ENCODE data around the gene QSER1.
"Not testable (repeated sequence)": the region's sequence is repeated elsewhere in the genome, so short reads cannot be mapped to it uniquely, and the experiment has no call there.

Gene QSER1

DNA sequence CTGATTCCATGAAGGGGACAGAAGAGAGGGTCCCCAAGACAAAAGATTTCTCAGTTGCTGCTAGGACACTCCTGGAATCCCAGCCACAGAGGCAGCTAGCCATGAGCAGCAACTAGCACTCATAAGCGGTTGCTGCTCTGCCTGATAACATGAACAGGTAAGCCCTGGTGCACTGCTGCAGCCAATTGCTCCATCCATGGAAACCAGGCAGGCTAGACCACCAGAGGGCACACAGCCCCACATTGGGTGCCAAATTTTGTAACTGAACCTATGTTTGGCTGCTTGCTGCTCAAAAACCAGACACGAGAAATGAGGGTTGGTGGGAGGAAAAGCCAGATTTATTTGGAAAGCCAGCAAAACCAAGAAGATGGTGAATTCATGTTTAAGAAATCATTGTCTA lies 21.9 kb upstream of the QSER1 start:
- Histone ChIP-seq H3K4me1 (ENCODE audit: control insufficient read depth, insufficient read depth, low read length) (peaks cover 4% of the 10 kb centered on the region; the same call in 1 of the 2 replicates), H3K36me3 (ENCODE audit: control insufficient read depth, insufficient read depth, low read length) (no peaks in the 10 kb centered on the region), H3K9ac (ENCODE audit: low read length) (no peak overlapping the region), H3K4me3 (ENCODE audit: low read depth, low read length) (no peak overlapping the region), H3K27ac (ENCODE audit: low read depth, low read length) (no peak overlapping the region), H3K27me3 (ENCODE audit: control insufficient read depth, insufficient read depth, low read length) (no peaks in the 10 kb centered on the region), H3K9me3 (ENCODE audit: control insufficient read depth, insufficient read depth, low read depth, low read length) (peaks cover 7% of the 10 kb centered on the region)

DNA sequence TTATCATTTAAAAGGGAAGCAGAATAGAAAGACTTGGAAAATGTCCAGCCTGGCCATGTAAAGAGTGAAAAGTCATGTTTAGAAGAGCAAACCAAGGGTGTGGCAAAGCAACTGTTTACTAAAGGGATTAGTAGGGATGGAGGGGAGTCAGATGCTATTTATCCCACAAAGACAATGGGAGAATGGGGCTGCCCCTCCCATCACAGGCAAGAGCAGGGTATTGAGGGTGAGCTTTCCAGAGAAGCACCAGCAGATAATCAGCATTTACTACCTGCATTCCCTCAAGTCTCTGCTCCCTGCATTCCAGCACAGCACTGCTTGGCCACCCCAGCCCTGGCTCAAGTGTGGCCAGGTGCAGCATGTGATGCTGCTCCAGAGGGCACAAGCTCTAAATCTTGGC lies 18.5 kb upstream of the QSER1 start:
- Histone ChIP-seq H3K9me3 (ENCODE audit: control insufficient read depth, insufficient read depth, low read depth, low read length) (peaks cover 4% of the 10 kb centered on the region; the same call in 1 of the 2 replicates), H3K9ac (ENCODE audit: low read length) (no peak overlapping the region), H3K27me3 (ENCODE audit: control insufficient read depth, insufficient read depth, low read length) (no peaks in the 10 kb centered on the region), H3K36me3 (ENCODE audit: control insufficient read depth, insufficient read depth, low read length) (no peaks in the 10 kb centered on the region), H3K4me1 (ENCODE audit: control insufficient read depth, insufficient read depth, low read length) (peaks cover 4% of the 10 kb centered on the region; the same call in 1 of the 2 replicates), H3K4me3 (ENCODE audit: low read depth, low read length) (no peak overlapping the region), H3K27ac (ENCODE audit: low read depth, low read length) (no peak overlapping the region)

DNA sequence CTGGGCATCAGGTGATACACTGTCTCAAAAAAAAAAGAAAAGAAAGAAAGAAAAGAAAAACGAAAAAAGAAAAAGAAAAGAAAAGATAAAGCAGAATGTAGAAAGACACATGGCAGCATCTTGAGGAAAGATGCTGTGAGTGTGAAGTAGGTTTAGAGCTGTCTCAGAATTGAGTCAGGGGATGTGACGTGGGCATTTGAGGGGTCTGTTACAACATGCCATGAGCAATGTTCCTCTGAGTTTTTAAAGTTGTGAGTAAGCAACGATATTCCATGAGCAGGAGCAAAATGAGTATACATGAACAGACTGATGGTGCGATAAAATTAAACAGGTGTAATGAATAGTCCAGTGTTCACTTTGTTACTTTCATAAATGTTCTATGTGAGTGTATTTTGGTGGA lies 11.3 kb upstream of the QSER1 start:
- Histone ChIP-seq H3K36me3 (ENCODE audit: control insufficient read depth, insufficient read depth, low read length) (no peaks in the 10 kb centered on the region), H3K4me3 (ENCODE audit: low read depth, low read length) (no peak overlapping the region), H3K9me3 (ENCODE audit: control insufficient read depth, insufficient read depth, low read depth, low read length) (no peaks in the 10 kb centered on the region; the same call in 1 of the 2 replicates), H3K4me1 (ENCODE audit: control insufficient read depth, insufficient read depth, low read length) (peaks cover 4% of the 10 kb centered on the region; the same call in 1 of the 2 replicates), H3K9ac (ENCODE audit: low read length) (no peak overlapping the region), H3K27ac (ENCODE audit: low read depth, low read length) (no peak overlapping the region), H3K27me3 (ENCODE audit: control insufficient read depth, insufficient read depth, low read length) (no peaks in the 10 kb centered on the region)

DNA sequence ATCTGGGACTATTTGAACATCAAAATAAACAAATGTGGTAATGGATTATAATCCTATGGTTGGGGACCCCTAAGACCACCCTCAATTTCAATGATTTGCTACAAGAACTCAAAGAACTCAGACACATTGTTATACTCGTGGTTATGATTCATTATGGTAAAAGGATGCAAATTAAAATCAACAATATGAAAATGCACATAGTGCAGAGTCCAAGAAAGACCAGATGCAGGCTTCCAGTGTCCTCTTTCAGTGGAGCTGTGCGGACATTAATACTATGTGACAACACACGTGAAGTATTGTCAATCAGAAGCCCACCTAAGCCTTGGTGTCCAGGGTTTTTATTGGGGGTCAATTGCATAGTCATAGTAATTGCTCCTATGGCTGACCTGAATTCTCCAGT lies 9.2 kb upstream of the QSER1 start:
- Histone ChIP-seq H3K4me1 (ENCODE audit: control insufficient read depth, insufficient read depth, low read length) (peaks cover 4% of the 10 kb centered on the region; the same call in 1 of the 2 replicates), H3K36me3 (ENCODE audit: control insufficient read depth, insufficient read depth, low read length) (no peaks in the 10 kb centered on the region), H3K27ac (ENCODE audit: low read depth, low read length) (no peak overlapping the region), H3K27me3 (ENCODE audit: control insufficient read depth, insufficient read depth, low read length) (no peaks in the 10 kb centered on the region), H3K4me3 (ENCODE audit: low read depth, low read length) (no peak overlapping the region), H3K9me3 (ENCODE audit: control insufficient read depth, insufficient read depth, low read depth, low read length) (peaks cover 7% of the 10 kb centered on the region; the same call in 1 of the 2 replicates), H3K9ac (ENCODE audit: low read length) (no peak overlapping the region)

DNA sequence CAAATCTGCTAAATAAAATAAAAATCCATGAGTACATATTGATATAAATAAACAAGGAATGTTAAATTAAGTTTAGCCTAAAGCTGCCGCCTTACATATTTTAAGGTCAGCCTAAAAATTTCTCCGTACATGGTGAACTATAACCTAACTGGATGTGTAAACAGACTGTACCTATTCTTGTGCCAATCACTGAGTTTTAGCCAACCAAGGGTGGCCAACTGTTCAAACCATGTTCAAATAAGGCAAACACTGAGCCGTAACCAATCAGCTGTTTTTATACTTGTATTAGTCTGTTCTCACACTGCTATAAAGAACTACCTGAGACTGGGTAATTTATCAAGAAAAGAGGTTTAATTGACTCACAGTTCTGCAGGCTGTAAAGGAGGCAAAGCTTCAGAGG lies 8.6 kb upstream of the QSER1 start:
- Histone ChIP-seq H3K27ac (ENCODE audit: low read depth, low read length) (no peak overlapping the region), H3K36me3 (ENCODE audit: control insufficient read depth, insufficient read depth, low read length) (no peaks in the 10 kb centered on the region), H3K9ac (ENCODE audit: low read length) (no peak overlapping the region), H3K4me3 (ENCODE audit: low read depth, low read length) (no peak overlapping the region), H3K9me3 (ENCODE audit: control insufficient read depth, insufficient read depth, low read depth, low read length) (peaks cover 7% of the 10 kb centered on the region; the same call in 1 of the 2 replicates), H3K27me3 (ENCODE audit: control insufficient read depth, insufficient read depth, low read length) (no peaks in the 10 kb centered on the region), H3K4me1 (ENCODE audit: control insufficient read depth, insufficient read depth, low read length) (peaks cover 4% of the 10 kb centered on the region; the same call in 1 of the 2 replicates)

- peaks cover 4% of the 10 kb centered on the region; the same call in 1 of the 2 replicates for H3K4me1 ChIP-seq (ENCODE audit: control insufficient read depth, insufficient read depth, low read length)
- H3K9me3 ChIP-seq (ENCODE audit: control insufficient read depth, insufficient read depth, low read depth, low read length): peaks cover 7% of the 10 kb centered on the region; the same call in 1 of the 2 replicates
- H3K36me3 ChIP-seq (ENCODE audit: control insufficient read depth, insufficient read depth, low read length): no peaks in the 10 kb centered on the region
- no peak overlapping the region for H3K9ac ChIP-seq (ENCODE audit: low read length)
- no peaks in the 10 kb centered on the region for H3K27me3 ChIP-seq (ENCODE audit: control insufficient read depth, insufficient read depth, low read length)
- no peak overlapping the region for H3K27ac ChIP-seq (ENCODE audit: low read depth, low read length)
- H3K4me3 ChIP-seq (ENCODE audit: low read depth, low read length): no peak overlapping the region
These were observed 7.7 kb upstream of the QSER1 start for GRCh38 chr11:32884770-32885384.

DNA sequence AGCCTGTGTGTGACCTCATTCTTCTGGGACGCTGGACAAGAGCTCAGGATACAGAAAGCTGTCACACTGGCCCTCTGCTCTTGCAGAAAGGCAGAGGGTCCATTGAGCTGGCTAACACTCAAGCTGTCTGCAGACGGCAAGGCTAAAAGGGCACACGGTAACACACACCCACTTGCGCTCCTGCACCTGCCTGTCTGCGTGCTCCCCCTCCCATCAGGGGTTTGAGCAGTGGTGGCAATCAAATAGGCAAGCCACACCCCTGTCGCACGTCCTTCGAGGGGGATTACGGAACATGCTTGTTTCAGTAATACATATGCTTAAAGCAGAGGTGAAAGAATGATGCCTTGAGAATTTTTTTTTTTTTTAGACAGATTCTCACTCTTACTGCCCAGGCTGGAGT lies 7.1 kb upstream of the QSER1 start:
- Histone ChIP-seq H3K27ac (ENCODE audit: low read depth, low read length) (no peak overlapping the region), H3K27me3 (ENCODE audit: control insufficient read depth, insufficient read depth, low read length) (no peaks in the 10 kb centered on the region), H3K4me1 (ENCODE audit: control insufficient read depth, insufficient read depth, low read length) (peaks cover 7% of the 10 kb centered on the region; the same call in 1 of the 2 replicates), H3K4me3 (ENCODE audit: low read depth, low read length) (no peak overlapping the region), H3K9me3 (ENCODE audit: control insufficient read depth, insufficient read depth, low read depth, low read length) (peaks cover 7% of the 10 kb centered on the region; the same call in 1 of the 2 replicates), H3K9ac (ENCODE audit: low read length) (no peak overlapping the region), H3K36me3 (ENCODE audit: control insufficient read depth, insufficient read depth, low read length) (no peaks in the 10 kb centered on the region)

DNA sequence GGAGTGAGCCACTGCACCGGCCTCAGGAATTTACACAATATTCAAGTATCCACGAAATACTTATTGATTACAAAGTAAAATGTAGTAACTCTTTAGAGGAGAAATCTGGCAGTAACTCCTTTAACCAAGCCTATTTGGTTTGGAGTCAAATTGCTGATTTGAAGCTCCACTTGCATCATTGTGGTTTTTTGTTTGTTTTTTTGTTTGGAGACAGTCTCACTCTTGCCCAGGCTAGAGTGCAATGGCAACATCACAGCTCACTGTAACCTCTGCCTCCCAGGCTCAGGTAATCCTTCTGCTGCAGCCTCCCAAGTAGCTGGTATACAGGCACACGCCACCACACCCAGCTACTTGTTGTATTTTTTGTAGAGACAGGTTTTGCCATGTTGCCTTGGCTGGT lies 6.4 kb upstream of the QSER1 start:
- peaks cover 7% of the 10 kb centered on the region; the same call in 1 of the 2 replicates for H3K9me3 ChIP-seq (ENCODE audit: control insufficient read depth, insufficient read depth, low read depth, low read length)
- no peaks in the 10 kb centered on the region for H3K27me3 ChIP-seq (ENCODE audit: control insufficient read depth, insufficient read depth, low read length)
- no peak overlapping the region for H3K9ac ChIP-seq (ENCODE audit: low read length)
- H3K27ac ChIP-seq (ENCODE audit: low read depth, low read length): no peak overlapping the region
- H3K4me1 ChIP-seq (ENCODE audit: control insufficient read depth, insufficient read depth, low read length): peaks cover 13% of the 10 kb centered on the region; the same call in 1 of the 2 replicates
- H3K4me3 ChIP-seq (ENCODE audit: low read depth, low read length): no peak overlapping the region
- H3K36me3 ChIP-seq (ENCODE audit: control insufficient read depth, insufficient read depth, low read length): no peaks in the 10 kb centered on the region

DNA sequence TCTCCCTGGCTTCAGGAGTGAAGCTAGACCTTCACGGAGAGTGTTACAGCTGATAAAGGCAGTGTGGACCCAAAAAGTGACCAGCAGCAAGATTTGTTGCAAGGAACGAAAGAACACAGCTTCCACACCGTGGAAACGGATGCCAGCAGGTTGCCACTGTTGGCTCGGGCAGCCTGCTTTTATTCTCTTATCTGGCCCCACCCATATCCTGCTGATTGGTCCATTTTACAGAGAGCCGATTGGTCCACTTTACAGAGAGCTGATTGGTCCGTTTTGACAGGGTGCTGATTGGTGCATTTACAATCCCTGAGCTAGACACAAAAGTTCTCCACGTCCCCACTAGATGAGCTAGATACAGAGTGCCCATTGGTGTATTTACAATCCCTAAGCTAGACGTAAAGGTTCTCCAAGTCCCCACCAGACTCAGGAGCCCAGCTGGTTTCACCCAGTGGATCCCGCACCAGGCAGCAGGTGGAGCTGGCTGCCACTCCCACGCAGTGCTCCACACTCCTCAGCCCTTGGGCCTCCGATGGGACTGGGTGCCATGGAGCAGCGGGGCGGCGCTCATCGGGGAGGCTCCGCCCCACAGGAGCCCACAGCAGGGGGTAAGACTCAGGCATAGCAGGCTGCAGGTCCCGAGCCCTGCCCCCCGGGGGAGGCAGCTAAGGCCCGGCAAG lies 4.8 kb upstream of the QSER1 start:
- not testable (repeated sequence) for H3K4me3 ChIP-seq (ENCODE audit: low read depth, low read length); H3K27me3 ChIP-seq (ENCODE audit: control insufficient read depth, insufficient read depth, low read length); H3K36me3 ChIP-seq (ENCODE audit: control insufficient read depth, insufficient read depth, low read length); H3K27ac ChIP-seq (ENCODE audit: low read depth, low read length); H3K9ac ChIP-seq (ENCODE audit: low read length); H3K9me3 ChIP-seq (ENCODE audit: control insufficient read depth, insufficient read depth, low read depth, low read length)
- peaks cover 14% of the 10 kb centered on the region for H3K4me1 ChIP-seq (ENCODE audit: control insufficient read depth, insufficient read depth, low read length)

DNA sequence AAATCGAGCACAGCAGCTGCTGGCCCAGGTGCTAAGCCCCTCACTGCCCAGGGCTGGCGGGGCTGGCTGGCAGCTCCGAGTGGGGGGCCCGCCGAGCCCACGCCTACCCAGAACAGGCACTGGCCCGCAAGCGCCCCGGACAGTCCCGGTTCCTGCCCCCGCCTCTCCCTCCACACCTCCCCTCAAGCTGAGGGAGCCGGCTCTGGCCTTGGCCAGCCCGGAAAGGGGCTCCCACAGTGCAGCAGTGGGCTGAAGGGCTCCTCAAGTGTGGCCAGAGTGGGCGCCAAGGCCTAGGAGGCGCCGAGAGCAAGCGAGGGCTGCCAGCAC lies 4.3 kb upstream of the QSER1 start:
- H3K9me3 ChIP-seq (ENCODE audit: control insufficient read depth, insufficient read depth, low read depth, low read length); H3K27me3 ChIP-seq (ENCODE audit: control insufficient read depth, insufficient read depth, low read length); H3K4me3 ChIP-seq (ENCODE audit: low read depth, low read length); H3K9ac ChIP-seq (ENCODE audit: low read length); H3K27ac ChIP-seq (ENCODE audit: low read depth, low read length); H3K36me3 ChIP-seq (ENCODE audit: control insufficient read depth, insufficient read depth, low read length): not testable (repeated sequence)
- peaks cover 14% of the 10 kb centered on the region for H3K4me1 ChIP-seq (ENCODE audit: control insufficient read depth, insufficient read depth, low read length)

- no peaks in the 10 kb centered on the region for H3K36me3 ChIP-seq (ENCODE audit: control insufficient read depth, insufficient read depth, low read length)
- H3K27ac ChIP-seq (ENCODE audit: low read depth, low read length): no peak overlapping the region
- H3K27me3 ChIP-seq (ENCODE audit: control insufficient read depth, insufficient read depth, low read length): no peaks in the 10 kb centered on the region
- peaks cover 14% of the 10 kb centered on the region for H3K4me1 ChIP-seq (ENCODE audit: control insufficient read depth, insufficient read depth, low read length)
- no peak overlapping the region for H3K9ac ChIP-seq (ENCODE audit: low read length)
- H3K9me3 ChIP-seq (ENCODE audit: control insufficient read depth, insufficient read depth, low read depth, low read length): peaks cover 7% of the 10 kb centered on the region; the same call in 1 of the 2 replicates
- no peak overlapping the region for H3K4me3 ChIP-seq (ENCODE audit: low read depth, low read length)
These were observed 3.8 kb upstream of the QSER1 start for GRCh38 chr11:32888805-32889204.
